SK-N-SH (cell line): ENCODE results near the gene RBMS3. TPM values are rescaled to one million over a fixed set of nuclear protein-coding genes. Genes with fewer than 3 reads are reported as not detected.

Experiments used
- CTCF ChIA-PET: fragments of 300-600, 350-600 bp; formaldehyde crosslinking; extraction: SDS; loops from one replicate; lab custom pipeline; 2021; lab: Yijun Ruan, JAX
- POLR2A ChIA-PET: fragments of 350-600 bp; sonication (Branson Sonifier 250); formaldehyde crosslinking; extraction: SDS; loops from one replicate; lab custom pipeline; 2020; ENCODE audit warnings: antibody characterized with exemption, inconsistent platforms; lab: Yijun Ruan, JAX
- DNase-seq: peaks from one replicate; pipeline ENCODE4 v3.0.0; 2012
- H2AFZ ChIP-seq: fragments of 200-600 bp; sonication (generic); 2 replicates; pipeline ENCODE4 v1.8.1; 2016; ENCODE audit warnings: antibody characterized with exemption, mild to moderate bottlenecking, low read depth
- H3F3A ChIP-seq: fragments of 200-600 bp; sonication (generic); replicated peaks from 2 replicates; pipeline ENCODE3; 2016; ENCODE audit warnings: antibody characterized with exemption, mild to moderate bottlenecking; ENCODE audit not compliant: insufficient read depth
- H3K27ac ChIP-seq, 2 experiments: fragments of 200-500 bp in 1 of 2; fragments of 200-600 bp in 1 of 2; sonication (Bioruptor generic) in 1 of 2; sonication (generic), shearing (Covaris generic) in 1 of 2; 2 replicates each; pipeline versions ENCODE4 v1.5.1 to v1.6.1; 2014 to 2016; ENCODE audit warnings: low read depth in 2 of 2, inconsistent platforms in 1 of 2, low read length in 1 of 2, mild to moderate bottlenecking in 1 of 2, mixed read lengths in 1 of 2
- H3K27me3 ChIP-seq: fragments of 200-600 bp; sonication (generic), shearing (Covaris generic); 2 replicates; pipeline ENCODE4 v1.6.1; 2016; ENCODE audit warnings: mixed run types; ENCODE audit not compliant: insufficient read depth
- H3K36me3 ChIP-seq, 2 experiments: fragments of 200-500 bp in 1 of 2; fragments of 200-600 bp in 1 of 2; sonication (Bioruptor generic) in 1 of 2; sonication (generic) in 1 of 2; replicated peaks in 1 of 2; 2 replicates each; pipeline versions ENCODE3 to v1.5.1; 2014 to 2016; ENCODE audit warnings: low read length in 1 of 2, mild to moderate bottlenecking in 1 of 2; ENCODE audit not compliant: insufficient read depth in 2 of 2, control insufficient read depth in 1 of 2
- H3K4me1 ChIP-seq, 2 experiments: fragments of 200-500 bp in 1 of 2; fragments of 200-600 bp in 1 of 2; sonication (Bioruptor generic) in 1 of 2; sonication (generic), shearing (Covaris generic) in 1 of 2; 2 replicates each; pipeline versions ENCODE4 v1.5.1 to v1.6.1; 2014 to 2016; ENCODE audit warnings: low read depth in 1 of 2, low read length in 1 of 2, mixed run types in 1 of 2; ENCODE audit not compliant: insufficient read depth in 2 of 2, control insufficient read depth in 1 of 2
- H3K4me2 ChIP-seq: fragments of 200-600 bp; sonication (generic), shearing (Covaris generic); 2 replicates; pipeline ENCODE4 v1.6.1; 2017; ENCODE audit warnings: mixed run types
- H3K4me3 ChIP-seq, 2 experiments: fragments of 200-500 bp in 1 of 2; fragments of 200-600 bp in 1 of 2; sonication (Bioruptor generic) in 1 of 2; sonication (generic), shearing (Covaris generic) in 1 of 2; 2 replicates each; pipeline versions ENCODE4 v1.5.1 to v1.8.1; 2014 to 2016; ENCODE audit warnings: low read depth in 2 of 2, inconsistent platforms in 1 of 2, low read length in 1 of 2, mild to moderate bottlenecking in 1 of 2, mixed read lengths in 1 of 2, moderate library complexity in 1 of 2
- H3K79me2 ChIP-seq: fragments of 200-600 bp; sonication (generic); 2 replicates; pipeline ENCODE4 v1.8.1; 2017; ENCODE audit warnings: mild to moderate bottlenecking; ENCODE audit not compliant: insufficient read depth
- H3K9ac ChIP-seq: fragments of 200-600 bp; sonication (generic); 2 replicates; pipeline ENCODE4 v1.6.1; 2017; ENCODE audit warnings: mixed run types
- H3K9me2 ChIP-seq: fragments of 200-600 bp; sonication (generic); 2 replicates; pipeline ENCODE4 v1.6.1; 2017; ENCODE audit warnings: mixed run types
- H3K9me3 ChIP-seq: fragments of 200-600 bp; sonication (generic); 2 replicates; pipeline ENCODE4 v1.6.1; 2017; ENCODE audit warnings: mixed run types, mild to moderate bottlenecking, moderate library complexity
- H4K20me1 ChIP-seq: fragments of 200-600 bp; sonication (generic); 2 replicates; pipeline ENCODE4 v1.6.1; 2017; ENCODE audit warnings: mild to moderate bottlenecking, mixed run types; ENCODE audit not compliant: insufficient read depth
- EP300 ChIP-seq, 2 experiments: IDR thresholded peaks; 2 replicates each; pipeline versions ENCODE4 v1.4.0 to v1.6.1; 2012; ENCODE audit warnings: borderline replicate concordance in 1 of 2, low read depth in 1 of 2, low read length in 1 of 2
- FOSL2 ChIP-seq: IDR thresholded peaks from 2 replicates; pipeline ENCODE4 v1.4.0; 2012; ENCODE audit warnings: low read depth, mild to moderate bottlenecking, moderate library complexity, borderline replicate concordance
- MXI1 ChIP-seq: IDR thresholded peaks from 2 replicates; pipeline ENCODE4 v1.6.1; 2012; ENCODE audit warnings: mild to moderate bottlenecking, low read depth, low read length, improper control_type of control experiment
- NFIC ChIP-seq: IDR thresholded peaks from 2 replicates; pipeline ENCODE4 v1.4.0; 2012; ENCODE audit warnings: borderline replicate concordance
- PBX3 ChIP-seq: IDR thresholded peaks from 2 replicates; pipeline ENCODE4; 2012
- REST ChIP-seq: IDR thresholded peaks from 2 replicates; pipeline ENCODE4 v1.6.1; 2012; ENCODE audit warnings: mild to moderate bottlenecking, low read depth, low read length, moderate library complexity
- RFX5 ChIP-seq: IDR thresholded peaks from 2 replicates; pipeline ENCODE4 v1.6.1; 2012; ENCODE audit warnings: mild to moderate bottlenecking, improper control_type of control experiment, low read length
- SIN3A ChIP-seq: IDR thresholded peaks from 2 replicates; pipeline ENCODE4 v1.6.1; 2012; ENCODE audit warnings: low read depth, mild to moderate bottlenecking, low read length, moderate library complexity, borderline replicate concordance
- TAF1 ChIP-seq: IDR thresholded peaks from 2 replicates; pipeline ENCODE4 v1.6.1; 2012; ENCODE audit warnings: low read depth, mild to moderate bottlenecking, low read length, moderate library complexity, borderline replicate concordance
- TCF12 ChIP-seq: IDR thresholded peaks from 2 replicates; pipeline ENCODE4 v1.4.0; 2012
- USF2 ChIP-seq: fragments of 150-350 bp; IDR thresholded peaks from 2 replicates; pipeline ENCODE4 v1.6.1; 2017; ENCODE audit warnings: antibody characterized with exemption, low read length, low read depth, borderline replicate concordance
- whole genome bisulfite sequencing: methylation state at CpG from one replicate; pipeline ENCODE4 v1.1.6; 2017; ENCODE audit warnings: low lambda C conversion rate; 5-methylcytosine and 5-hydroxymethylcytosine counted together
- polyA plus RNA-seq, 3 experiments: library from polyadenylated mRNA; depleted of rRNA; stranded (reverse); fragments of >200 nt; gene quantifications; 2 replicates each; pipeline ENCODE4 v1.2.3, GENCODE V29; 2012
- TF ChIP-seq, protein P1 (sequence below): IDR thresholded peaks from 2 replicates; pipeline ENCODE4 v1.4.0; 2012; ENCODE audit warnings: low read depth
- TF ChIP-seq, protein P2 (sequence below): IDR thresholded peaks from 2 replicates; pipeline ENCODE4 v1.4.0; 2012; ENCODE audit warnings: low read depth, borderline replicate concordance

The RBMS3 gene
- polyA plus RNA-seq, 1 of the 3 experiments (the other 2 are of a cell fraction): 8.2 TPM

- CTCF ChIA-PET: no interaction called here
- no peaks in the 10 kb centered on the region for H3K36me3 ChIP-seq
- 0 out of 2 replicates have a peak overlapping the region, but pooled peaks have one; percentile 0 for H2AFZ ChIP-seq
Observed at GRCh38 chr3:29275309-29275708, 5.6 kb upstream of the RBMS3 start.

DNA sequence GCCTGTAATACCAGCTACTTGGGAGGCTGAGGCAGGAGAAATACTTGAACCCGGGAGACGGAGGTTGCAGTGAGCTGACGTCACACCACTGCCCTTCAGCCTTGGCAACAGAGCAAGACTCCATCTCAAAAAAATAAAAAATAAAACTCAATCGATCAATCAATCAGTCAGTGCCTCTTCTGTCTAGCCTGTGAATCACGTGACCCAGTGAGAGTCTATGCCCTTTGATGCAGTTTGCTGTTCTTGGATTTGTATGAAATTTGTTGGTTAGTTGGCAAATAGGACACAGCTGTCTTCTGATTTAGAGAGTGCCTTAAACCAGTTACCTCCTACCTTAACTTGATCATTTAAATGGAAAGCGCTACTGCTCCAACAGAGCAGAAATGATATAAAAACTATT is 3.6 kb upstream of the RBMS3 start:
- no peaks in the 10 kb centered on the region for H3K9me2 ChIP-seq
- CTCF ChIA-PET: interaction anchor here (0.7 kb wide), 1 partner anchor 132 kb away, joined by 3 read pairs; no protein-coding TSS in a partner anchor
- no peaks in the 10 kb centered on the region for H3K36me3 ChIP-seq
- H3K4me2 ChIP-seq: no peak overlapping the region
- no peak for TF ChIP-seq REST
- TF ChIP-seq USF2: no peak
- no peak for TF ChIP-seq RFX5
- TF ChIP-seq EP300 (IDR thresholded peaks at IDR 0.05; ENCODE audit: borderline replicate concordance in 1 of 2, low read depth in 1 of 2, low read length in 1 of 2): no peak
- no peak for TF ChIP-seq TCF12
- no peak for TF ChIP-seq NFIC
- H3K4me3 ChIP-seq: no peak overlapping the region
- H3K27me3 ChIP-seq: no peaks in the 10 kb centered on the region
- H3K79me2 ChIP-seq: peaks cover 23% of the 10 kb centered on the region
- POLR2A ChIA-PET: no interaction called here
- H3K9ac ChIP-seq: no peak overlapping the region
- no peak for DNase-seq
- no peaks in the 10 kb centered on the region for H3K9me3 ChIP-seq
- H4K20me1 ChIP-seq: no peaks in the 10 kb centered on the region
- H3K4me1 ChIP-seq: peaks cover 9 to 20% of the 10 kb centered on the region in 2 experiments; a peak in 3 of 4 replicates
- WGBS: 98% methylated on average over 6 of the region's 6 CpGs
- no peak overlapping the region for H3K27ac ChIP-seq
- peaks cover 29% of the 10 kb centered on the region for H3F3A ChIP-seq
- H2AFZ ChIP-seq: no peak overlapping the region

More at GRCh38 chr3:29275309-29275708, 5.6 kb upstream of the RBMS3 start:
- H3K27me3 ChIP-seq: no peaks in the 10 kb centered on the region
- DNase-seq: no peak
- peaks cover 20% of the 10 kb centered on the region for H3F3A ChIP-seq
- H3K9me2 ChIP-seq: no peaks in the 10 kb centered on the region
- TF ChIP-seq MXI1 (no peak), PBX3 (peak; percentile 27; the same call in 1 of the 2 replicates), TCF12 (peak; percentile 23; the same call in 1 of the 2 replicates), TAF1 (no peak), SIN3A (no peak), FOSL2 (no peak)
- TF ChIP-seq, protein P1, sequence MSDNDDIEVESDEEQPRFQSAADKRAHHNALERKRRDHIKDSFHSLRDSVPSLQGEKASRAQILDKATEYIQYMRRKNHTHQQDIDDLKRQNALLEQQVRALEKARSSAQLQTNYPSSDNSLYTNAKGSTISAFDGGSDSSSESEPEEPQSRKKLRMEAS: peak; percentile 42; the same call in 1 of the 2 replicates
- TF ChIP-seq, protein P2, sequence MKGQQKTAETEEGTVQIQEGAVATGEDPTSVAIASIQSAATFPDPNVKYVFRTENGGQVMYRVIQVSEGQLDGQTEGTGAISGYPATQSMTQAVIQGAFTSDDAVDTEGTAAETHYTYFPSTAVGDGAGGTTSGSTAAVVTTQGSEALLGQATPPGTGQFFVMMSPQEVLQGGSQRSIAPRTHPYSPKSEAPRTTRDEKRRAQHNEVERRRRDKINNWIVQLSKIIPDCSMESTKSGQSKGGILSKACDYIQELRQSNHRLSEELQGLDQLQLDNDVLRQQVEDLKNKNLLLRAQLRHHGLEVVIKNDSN: peak; percentile 58; the same call in 1 of the 2 replicates
- no peak overlapping the region for H3K4me3 ChIP-seq
- no peak overlapping the region for H3K4me2 ChIP-seq
- peaks cover 9 to 20% of the 10 kb centered on the region in 2 experiments; a peak in 3 of 4 replicates for H3K4me1 ChIP-seq
- H3K79me2 ChIP-seq: peaks cover 10% of the 10 kb centered on the region
- no peaks in the 10 kb centered on the region for H4K20me1 ChIP-seq
- H3K27ac ChIP-seq: peak overlapping the region in 1 of 2 experiments; percentile 43; a peak in 1 of 4 replicates
- no peaks in the 10 kb centered on the region for H3K9me3 ChIP-seq
- WGBS: 65% methylated on average over 3 of the region's 3 CpGs
- no peak overlapping the region for H3K9ac ChIP-seq
- POLR2A ChIA-PET: no interaction called here
